KG1 (cell line): ENCODE measurements around the gene DOK1.
A peak's percentile ranks its signal among the peaks of the same experiment; 100 is the strongest.
"Not testable (repeated sequence)": the region's sequence is repeated elsewhere in the genome, so short reads cannot be mapped to it uniquely, and the experiment has no call there.

Experiments used
- DNase-seq: peaks from one replicate; lab custom pipeline; 2025; lab: John Stamatoyannopoulos, UW

Gene DOK1

GRCh38 chr2:74548900-74549826, 5.4 kb upstream of the DOK1 start:
- DNase-seq, result no peak

- DNase-seq, result no peak
Measured at GRCh38 chr2:74550231-74550630, 4.3 kb upstream of the DOK1 start.

GRCh38 chr2:74551530-74551929, 3.0 kb upstream of the DOK1 start:
- DNase-seq, result no peak

GRCh38 chr2:74551942-74552913, 2.3 kb upstream of the DOK1 start:
- DNase-seq, result no peak

GRCh38 chr2:74552914-74553811, 1.4 kb upstream of the DOK1 start:
- DNase-seq, result no peak

GRCh38 chr2:74554820-74555531, 456 bp downstream of the DOK1 start:
- DNase-seq, result peak; percentile 31

- DNase-seq, result no peak
Measured at GRCh38 chr2:74555610-74556103, 1.1 kb downstream of the DOK1 start.

GRCh38 chr2:74556159-74556558, 1.6 kb downstream of the DOK1 start:
- DNase-seq, result no peak

- DNase-seq, result no peak
Measured at GRCh38 chr2:74556831-74557370, 2.4 kb downstream of the DOK1 start.

GRCh38 chr2:74558284-74559230, 4.0 kb downstream of the DOK1 start:
- no peak for DNase-seq

- DNase-seq, result no peak
Measured at GRCh38 chr2:74559912-74560311, 5.4 kb downstream of the DOK1 start.

- no peak for DNase-seq
Measured at GRCh38 chr2:74560591-74560990, 6.1 kb downstream of the DOK1 start.

GRCh38 chr2:74561022-74561421, 6.5 kb downstream of the DOK1 start:
- DNase-seq, result not testable (repeated sequence)

GRCh38 chr2:74562126-74562775, 7.7 kb downstream of the DOK1 start:
- DNase-seq, result no peak

- no peak for DNase-seq
Measured at GRCh38 chr2:74564222-74564621, 9.7 kb downstream of the DOK1 start.

- no peak for DNase-seq
Measured at GRCh38 chr2:74566076-74566753, 11.7 kb downstream of the DOK1 start.

- DNase-seq, result no peak
Measured at GRCh38 chr2:74566754-74567085, 12.2 kb downstream of the DOK1 start.

GRCh38 chr2:74567881-74568280, 13.4 kb downstream of the DOK1 start:
- no peak for DNase-seq
